CD4-positive, alpha-beta T cell treated with Interferon alpha-2 for 1 hour (primary cell): ENCODE results near the gene TSPOAP1.

Experiments
- DNase-seq, 2 donors: peaks; one replicate each; pipeline ENCODE4 v3.0.0-alpha.2; 2020 to 2022

TSPOAP1 gene

GRCh38 chr17:58276423-58276822 is 52.2 kb downstream of the TSPOAP1 start:
- DNase-seq, result no peak

- no peak for DNase-seq
These were observed 53.2 kb downstream of the TSPOAP1 start for GRCh38 chr17:58275417-58275816.

GRCh38 chr17:58273453-58274104 is 55.0 kb downstream of the TSPOAP1 start:
- no peak for DNase-seq

GRCh38 chr17:58272367-58273280 is 56.0 kb downstream of the TSPOAP1 start:
- no peak for DNase-seq

- DNase-seq, result no peak
These were observed 57.2 kb downstream of the TSPOAP1 start for GRCh38 chr17:58271216-58271931.

- no peak for DNase-seq
These were observed 57.9 kb downstream of the TSPOAP1 start for GRCh38 chr17:58270476-58271215.

- DNase-seq, result no peak
These were observed 58.9 kb downstream of the TSPOAP1 start for GRCh38 chr17:58269557-58270291.

GRCh38 chr17:58268774-58269556 is 59.6 kb downstream of the TSPOAP1 start:
- no peak for DNase-seq

- DNase-seq, result no peak
These were observed 60.3 kb downstream of the TSPOAP1 start for GRCh38 chr17:58268326-58268725.

GRCh38 chr17:58267347-58268324 is 61.0 kb downstream of the TSPOAP1 start:
- no peak for DNase-seq

- no peak for DNase-seq
These were observed 62.4 kb downstream of the TSPOAP1 start for GRCh38 chr17:58265902-58266875.

- DNase-seq, result no peak
These were observed 63.3 kb downstream of the TSPOAP1 start for GRCh38 chr17:58265271-58265670.

- DNase-seq, result no peak
These were observed 64.0 kb downstream of the TSPOAP1 start for GRCh38 chr17:58264407-58265103.

- DNase-seq, result no peak
These were observed 64.8 kb downstream of the TSPOAP1 start for GRCh38 chr17:58263773-58264172.

- no peak for DNase-seq
These were observed 66.4 kb downstream of the TSPOAP1 start for GRCh38 chr17:58262149-58262548.

GRCh38 chr17:58254803-58255202 is 73.8 kb downstream of the TSPOAP1 start:
- DNase-seq, result no peak

GRCh38 chr17:58253082-58253481 is 75.5 kb downstream of the TSPOAP1 start:
- DNase-seq, result no peak

GRCh38 chr17:58252141-58252540 is 76.5 kb downstream of the TSPOAP1 start:
- no peak for DNase-seq
